ENCODE data around the gene TMEM88.

The TMEM88 gene

GRCh38 chr17:7886227-7887037 is 31.6 kb downstream of the TMEM88 start:
- DNase-seq: no peak

GRCh38 chr17:7887038-7887481 is 32.2 kb downstream of the TMEM88 start:
- no peak for DNase-seq

GRCh38 chr17:7887482-7888183 is 32.8 kb downstream of the TMEM88 start:
- peak; percentile 84 for DNase-seq

- no peak for DNase-seq
Measured at GRCh38 chr17:7888184-7888920, 33.5 kb downstream of the TMEM88 start, which contains the start of gene CHD3. Gene CHD3 (plus strand): TSS chr17:7888789. CDS start chr17:7889001, 212 bp downstream.

- DNase-seq: peak; percentile 82
Measured at GRCh38 chr17:7889166-7889955, 34.5 kb downstream of the TMEM88 start.

GRCh38 chr17:7893187-7893880 is 38.5 kb downstream of the TMEM88 start:
- no peak for DNase-seq

GRCh38 chr17:7894226-7894625 is 39.4 kb downstream of the TMEM88 start:
- DNase-seq: no peak

- no peak for DNase-seq
Measured at GRCh38 chr17:7894866-7895265, 40.0 kb downstream of the TMEM88 start.

GRCh38 chr17:7897090-7897489 is 42.2 kb downstream of the TMEM88 start:
- DNase-seq: no peak

GRCh38 chr17:7897773-7898172 is 42.9 kb downstream of the TMEM88 start:
- DNase-seq: no peak

GRCh38 chr17:7903154-7904103 is 48.6 kb downstream of the TMEM88 start:
- no peak for DNase-seq

All from DMS153 (cell line).